HCT116 (cell line): ENCODE results near the gene RBPJ.

ENCODE experiments used
- CTCF ChIP-seq, 3 experiments: fragments of 200-600 bp in 1 of 3; sonication (generic) in 1 of 3; IDR thresholded peaks in 2 of 3; conservative IDR thresholded peaks in 1 of 3; 2 replicates each; pipeline ENCODE4 v1.5.1; 2012 to 2017; ENCODE audit warnings: low read depth in 2 of 3, low read length in 2 of 3, antibody characterized with exemption in 1 of 3, borderline replicate concordance in 1 of 3, control low read depth in 1 of 3, mild to moderate bottlenecking in 1 of 3, mixed read lengths in 1 of 3, mixed run types in 1 of 3, moderate library complexity in 1 of 3; ENCODE audit not compliant: insufficient read depth in 1 of 3
- REST ChIP-seq: IDR thresholded peaks from 2 replicates; pipeline ENCODE4 v1.6.1; 2012; ENCODE audit warnings: low read depth

GRCh38 chr4:26484032-26484515 is 163.3 kb downstream of the RBPJ start:
- TF ChIP-seq CTCF (IDR thresholded peaks at IDR 0.05 in 2 of 3, conservative IDR thresholded peaks at IDR 0.05 in 1 of 3; ENCODE audit: borderline replicate concordance in 1 of 3, insufficient read depth in 1 of 3, low read depth in 2 of 3, low read length in 2 of 3) (no peak), REST (no peak)
